Activated T-cell treated with anti-CD3 and anti-CD28 coated beads, Interleukin-2, amount 50 U/mL, for 72 hours (primary cell): ENCODE results near the gene DTNB. TPM values are rescaled to one million over a fixed set of nuclear protein-coding genes. Genes with fewer than 3 reads are reported as not detected.

Source experiments
- ATAC-seq, 2 donors: fragments of 150-1000 bp; cut with Tn5 transposase; replicated peaks in 1 of 2; 2 replicates each; pipeline ENCODE4 v1.10.0; 2021; ENCODE audit warnings: moderate library complexity in 2 of 2, mild to moderate bottlenecking in 1 of 2
- DNase-seq, 2 donors: peaks; one replicate each; pipeline ENCODE4 v3.0.0; 2021 to 2022; ENCODE audit warnings: mixed read lengths in 1 of 2
- H3K27ac Mint-ChIP-seq: one replicate; pipeline ENCODE4 v1.8.0; 2022; ENCODE audit warnings: mild to moderate bottlenecking, moderate library complexity, mixed read lengths
- H3K27me3 Mint-ChIP-seq: one replicate; pipeline ENCODE4 v1.8.0; 2022; ENCODE audit warnings: low read depth, mixed read lengths
- H3K36me3 Mint-ChIP-seq, 2 donors: one replicate each; pipeline ENCODE4 v1.8.0; 2022; ENCODE audit warnings: mixed read lengths in 2 of 2, mild to moderate bottlenecking in 1 of 2; ENCODE audit not compliant: insufficient read depth in 2 of 2
- H3K4me1 Mint-ChIP-seq: one replicate; pipeline ENCODE4 v1.8.0; 2022; ENCODE audit warnings: low read depth, mixed read lengths
- H3K4me3 Mint-ChIP-seq, 2 donors: one replicate each; pipeline ENCODE4 v1.8.0; 2022; ENCODE audit warnings: mild to moderate bottlenecking in 2 of 2, mixed read lengths in 2 of 2, moderate library complexity in 2 of 2
- H3K9me3 Mint-ChIP-seq, 2 donors: one replicate each; pipeline ENCODE4 v1.8.0; 2022; ENCODE audit warnings: mixed read lengths in 2 of 2
- total RNA-seq, 2 donors: library from RNA; stranded (reverse); gene quantifications; one replicate each; pipeline ENCODE4 v1.2.3, GENCODE V29; 2022

DTNB gene
- total RNA-seq, 2 donors from 2014 or later: 29.7 to 31.2 TPM

- Mint-ChIP-seq H3K9me3 (no peaks in the 10 kb centered on the region), H3K27me3 (no peaks in the 10 kb centered on the region), H3K4me1 (peaks cover 42% of the 10 kb centered on the region), H3K4me3 (peak overlapping the region in 1 of 2 donors; percentile 54), H3K36me3 (peaks cover 0 to 2% of the 10 kb centered on the region in 2 donors), H3K27ac (no peak overlapping the region)
- DNase-seq (no peak), ATAC-seq (no peak)
Observed at GRCh38 chr2:25378731-25379490, 294.5 kb downstream of the DTNB start.

- Mint-ChIP-seq H3K4me1 (peaks cover 42% of the 10 kb centered on the region), H3K27ac (peak overlapping the region; percentile 78), H3K36me3 (peaks cover 0 to 2% of the 10 kb centered on the region in 2 donors), H3K4me3 (peak overlapping the region; percentile 78 to 82), H3K9me3 (no peaks in the 10 kb centered on the region), H3K27me3 (no peaks in the 10 kb centered on the region)
- ATAC-seq: no peak
- DNase-seq: no peak
Observed at GRCh38 chr2:25377822-25378421, 295.5 kb downstream of the DTNB start.

GRCh38 chr2:25376750-25377621, 296.4 kb downstream of the DTNB start:
- Mint-ChIP-seq H3K9me3 (no peaks in the 10 kb centered on the region), H3K36me3 (peaks cover 0 to 2% of the 10 kb centered on the region in 2 donors), H3K27me3 (no peaks in the 10 kb centered on the region), H3K4me1 (peaks cover 42% of the 10 kb centered on the region), H3K27ac (peak overlapping the region; percentile 78), H3K4me3 (peak overlapping the region; percentile 78 to 82)
- DNase-seq: peak; percentile 95 to 97
- peak; percentile 98 to 99 for ATAC-seq

- Mint-ChIP-seq H3K36me3 (peaks cover 0 to 2% of the 10 kb centered on the region in 2 donors), H3K4me3 (peak overlapping the region; percentile 73), H3K27ac (peak overlapping the region; percentile 83), H3K27me3 (no peaks in the 10 kb centered on the region), H3K4me1 (peaks cover 42% of the 10 kb centered on the region), H3K9me3 (no peaks in the 10 kb centered on the region)
- ATAC-seq (no peak), DNase-seq (no peak)
Observed at GRCh38 chr2:25375989-25376545, 297.3 kb downstream of the DTNB start.

- ATAC-seq (no peak), DNase-seq (no peak)
- Mint-ChIP-seq H3K27me3 (no peaks in the 10 kb centered on the region), H3K4me3 (no peak overlapping the region), H3K27ac (no peak overlapping the region), H3K9me3 (no peaks in the 10 kb centered on the region), H3K36me3 (peaks cover 0 to 2% of the 10 kb centered on the region in 2 donors), H3K4me1 (peaks cover 42% of the 10 kb centered on the region)
Observed at GRCh38 chr2:25375371-25375988, 297.9 kb downstream of the DTNB start.

- ATAC-seq (no peak), DNase-seq (no peak)
- peaks cover 36% of the 10 kb centered on the region for H3K4me1 Mint-ChIP-seq
- H3K27me3 Mint-ChIP-seq: no peaks in the 10 kb centered on the region
- no peak overlapping the region for H3K27ac Mint-ChIP-seq
- no peaks in the 10 kb centered on the region for H3K9me3 Mint-ChIP-seq
- peaks cover 0 to 2% of the 10 kb centered on the region in 2 donors for H3K36me3 Mint-ChIP-seq
- no peak overlapping the region for H3K4me3 Mint-ChIP-seq
Observed at GRCh38 chr2:25374827-25375226, 298.6 kb downstream of the DTNB start.

- Mint-ChIP-seq H3K27ac (no peak overlapping the region), H3K9me3 (no peaks in the 10 kb centered on the region), H3K4me3 (no peak overlapping the region), H3K36me3 (peaks cover 0 to 2% of the 10 kb centered on the region in 2 donors), H3K27me3 (no peaks in the 10 kb centered on the region), H3K4me1 (peaks cover 31% of the 10 kb centered on the region)
- DNase-seq: no peak
- ATAC-seq: no peak
Observed at GRCh38 chr2:25374411-25374810, 299.0 kb downstream of the DTNB start.

- no peak for ATAC-seq
- H3K9me3 Mint-ChIP-seq: no peaks in the 10 kb centered on the region
- peaks cover 22% of the 10 kb centered on the region for H3K4me1 Mint-ChIP-seq
- no peak overlapping the region for H3K4me3 Mint-ChIP-seq
- peaks cover 0 to 2% of the 10 kb centered on the region in 2 donors for H3K36me3 Mint-ChIP-seq
- H3K27ac Mint-ChIP-seq: no peak overlapping the region
- no peak for DNase-seq
- no peaks in the 10 kb centered on the region for H3K27me3 Mint-ChIP-seq
Observed at GRCh38 chr2:25373269-25373981, 300.0 kb downstream of the DTNB start.

GRCh38 chr2:25372405-25373268, 300.7 kb downstream of the DTNB start:
- Mint-ChIP-seq H3K27me3 (no peaks in the 10 kb centered on the region), H3K9me3 (no peaks in the 10 kb centered on the region), H3K4me3 (no peak overlapping the region), H3K36me3 (peaks cover 0 to 2% of the 10 kb centered on the region in 2 donors), H3K27ac (no peak overlapping the region), H3K4me1 (peaks cover 15% of the 10 kb centered on the region)
- ATAC-seq: no peak
- DNase-seq: no peak

GRCh38 chr2:25371253-25372241, 301.8 kb downstream of the DTNB start:
- peaks cover 8% of the 10 kb centered on the region for H3K4me1 Mint-ChIP-seq
- ATAC-seq (no peak), DNase-seq (no peak)

More at GRCh38 chr2:25371253-25372241, 301.8 kb downstream of the DTNB start:
- no peaks in the 10 kb centered on the region for H3K27me3 Mint-ChIP-seq
- H3K4me3 Mint-ChIP-seq: no peak overlapping the region
- H3K36me3 Mint-ChIP-seq: no peaks in the 10 kb centered on the region
- H3K27ac Mint-ChIP-seq: no peak overlapping the region
- no peaks in the 10 kb centered on the region for H3K9me3 Mint-ChIP-seq
